A549 treated with dexamethasone at 1 μM for 4 hours (cell line): ENCODE data around the gene ENPP1. TPM values are rescaled to one million over a fixed set of nuclear protein-coding genes. Genes with fewer than 3 reads are reported as not detected.

ENCODE experiments used
- total RNA-seq: library from RNA; stranded (reverse); fragments of 200-300 nt; extraction: Qiagen RNA extraction; gene quantifications from 5 replicates; pipeline ENCODE4 v1.2.3, GENCODE V29; 2022

ENPP1 gene
- 1.3 to 2.0 TPM (median 1.6 TPM) in 5 replicates for total RNA-seq

DNA sequence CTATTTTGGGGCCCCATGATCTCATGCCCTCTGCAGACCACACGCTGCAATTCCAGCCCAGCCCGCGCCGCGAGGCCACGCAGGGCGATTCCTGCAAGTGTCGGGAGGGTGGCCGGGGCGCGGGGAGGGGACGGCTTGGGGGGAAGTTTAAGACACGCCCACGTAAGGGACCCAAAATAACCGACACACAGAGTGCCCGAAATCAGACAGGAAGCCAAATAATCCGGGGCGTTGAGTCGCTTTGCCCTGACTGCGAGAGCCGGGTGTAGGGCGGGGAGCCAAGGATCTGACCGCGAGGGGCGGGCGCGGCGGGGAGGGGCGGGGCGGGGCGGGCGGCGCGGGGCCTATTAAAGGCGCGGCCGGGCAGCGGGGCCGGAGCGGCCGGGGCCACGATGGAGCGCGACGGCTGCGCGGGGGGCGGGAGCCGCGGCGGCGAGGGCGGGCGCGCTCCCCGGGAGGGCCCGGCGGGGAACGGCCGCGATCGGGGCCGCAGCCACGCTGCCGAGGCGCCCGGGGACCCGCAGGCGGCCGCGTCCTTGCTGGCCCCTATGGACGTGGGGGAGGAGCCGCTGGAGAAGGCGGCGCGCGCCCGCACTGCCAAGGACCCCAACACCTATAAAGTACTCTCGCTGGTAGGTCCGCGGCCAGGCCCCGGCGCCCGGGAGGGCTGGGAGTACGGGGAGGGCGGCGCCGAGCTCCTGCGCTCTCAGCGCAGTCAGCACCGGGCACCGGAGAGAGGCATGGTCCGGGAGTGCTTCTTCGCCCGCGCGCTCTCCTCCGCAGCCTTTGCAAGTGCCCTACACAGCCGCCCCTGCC, at the start of gene ENPP1:
ENPP1 (plus strand) TSS at position 377 of the 816 bp plus-strand sequence; CDS start at position 393, 16 bp downstream.

Other genes starting within 250 kb of the ENPP1 start
- not detected in 5 replicates for gene ARG1, start 234.8 kb upstream of the ENPP1 start, total RNA-seq
- gene MED23, start 179.8 kb upstream of the ENPP1 start, total RNA-seq = 5.4 to 8.1 TPM (median 7.5 TPM) in 5 replicates
- 0.18 TPM in 1 of 5 replicates, not detected in the others for gene ENPP3, start 170.7 kb upstream of the ENPP1 start, total RNA-seq
- gene OR2A4, start 106.6 kb upstream of the ENPP1 start, total RNA-seq = not detected in 5 replicates
- not detected in 5 replicates for gene CTAGE9, start 97.0 kb upstream of the ENPP1 start, total RNA-seq
- 158 to 285 TPM (median 207 TPM) in 5 replicates for gene CCN2, start 143.4 kb downstream of the ENPP1 start, total RNA-seq